ENCODE results near the gene ZCCHC24.

GRCh38 chr10:79404231-79404609 lies 41.2 kb downstream of the ZCCHC24 start:
- TF ChIP-seq EZH2 (IDR thresholded peaks at IDR 0.05) (no peak), CTCF (IDR thresholded peaks at IDR 0.05) (no peak)
